T-helper 1 cell (primary cell): ENCODE data around the gene TLL2.
A peak's percentile ranks its signal among the peaks of the same experiment; 100 is the strongest.

ENCODE experiments used
- DNase-seq, 5 donors: peaks; one replicate each; pipeline ENCODE4 v3.0.0-alpha.2; 2012 to 2020

TLL2 gene

DNA sequence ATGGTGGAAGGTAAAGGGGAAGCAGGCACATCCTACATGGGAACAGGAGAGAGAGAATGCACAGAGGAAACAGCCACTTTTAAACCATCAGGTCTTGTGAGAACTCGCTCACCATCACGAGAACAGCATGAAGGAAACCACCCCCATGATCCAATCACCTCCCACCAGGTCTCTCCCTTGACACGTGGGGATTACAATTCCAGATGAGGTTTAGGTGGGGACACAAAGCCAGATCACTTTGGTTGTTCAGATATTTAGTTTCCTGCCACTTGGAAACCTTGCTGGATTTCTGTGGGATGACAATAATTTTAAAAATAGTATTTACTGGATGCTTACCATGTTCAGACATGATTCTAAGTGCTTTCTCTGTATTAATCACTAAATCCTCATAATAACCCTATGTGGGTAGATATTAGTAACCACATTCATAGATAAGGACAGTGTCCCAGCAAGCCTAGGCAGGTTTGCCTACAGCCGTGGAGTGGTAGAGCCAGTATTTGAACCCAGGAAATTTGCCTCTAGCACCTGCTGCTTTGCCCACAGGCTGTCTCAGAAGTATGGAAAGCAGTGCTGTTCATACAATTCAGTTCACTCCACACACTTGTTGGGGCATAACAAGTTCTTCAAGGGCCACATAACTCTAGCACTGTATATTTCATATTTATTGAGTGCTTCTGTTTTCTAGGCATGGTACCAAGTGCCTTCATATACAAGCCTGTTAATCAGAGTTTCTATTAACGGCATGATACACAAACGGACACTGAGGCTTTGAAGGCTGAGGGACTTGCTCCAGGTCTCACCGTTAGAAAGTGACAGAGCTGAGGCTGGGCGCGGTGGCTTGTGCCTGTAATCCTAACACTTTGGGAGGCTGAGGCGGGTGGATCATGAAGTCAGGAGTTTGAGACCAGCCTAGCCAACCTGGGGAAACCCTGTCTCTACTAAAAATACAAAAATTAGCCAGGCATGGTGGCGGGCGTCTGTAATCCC is 8.3 kb downstream of the TLL2 start:
- DNase-seq: no peak

DNA sequence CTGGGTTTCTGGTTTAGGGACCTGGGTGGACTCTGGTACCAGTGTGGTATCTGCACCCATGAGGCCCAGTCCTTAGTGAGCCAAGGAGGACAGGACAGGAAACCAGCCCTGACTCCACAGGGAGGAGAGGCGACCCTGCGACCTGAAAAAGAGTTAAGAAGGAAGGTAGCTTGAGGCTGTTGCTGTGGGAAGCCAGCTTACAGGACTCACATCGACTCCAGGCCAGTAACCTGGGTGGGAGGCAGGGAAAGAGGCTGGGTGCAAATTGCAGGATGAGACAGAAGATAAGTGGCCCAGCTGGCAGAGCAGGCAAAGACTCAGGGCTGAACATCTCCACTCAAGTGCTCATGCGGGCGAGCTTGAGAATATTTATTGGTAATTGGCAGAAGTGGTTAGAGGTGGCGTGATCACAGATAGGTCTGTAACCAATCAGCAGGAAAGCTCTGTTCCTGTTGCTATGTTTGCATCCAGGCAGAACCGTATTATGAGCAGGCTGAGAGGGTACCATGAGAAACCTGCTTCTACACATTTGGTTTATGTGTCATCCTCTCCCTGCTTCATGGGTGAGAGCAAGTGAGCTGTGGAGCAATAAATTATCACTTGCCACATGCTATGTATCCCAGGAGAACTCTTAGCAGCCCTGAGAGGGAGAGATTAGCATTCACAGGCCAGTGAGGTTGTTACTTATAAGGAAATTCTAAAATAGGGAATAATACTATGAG is 11.0 kb downstream of the TLL2 start:
- no peak for DNase-seq

DNA sequence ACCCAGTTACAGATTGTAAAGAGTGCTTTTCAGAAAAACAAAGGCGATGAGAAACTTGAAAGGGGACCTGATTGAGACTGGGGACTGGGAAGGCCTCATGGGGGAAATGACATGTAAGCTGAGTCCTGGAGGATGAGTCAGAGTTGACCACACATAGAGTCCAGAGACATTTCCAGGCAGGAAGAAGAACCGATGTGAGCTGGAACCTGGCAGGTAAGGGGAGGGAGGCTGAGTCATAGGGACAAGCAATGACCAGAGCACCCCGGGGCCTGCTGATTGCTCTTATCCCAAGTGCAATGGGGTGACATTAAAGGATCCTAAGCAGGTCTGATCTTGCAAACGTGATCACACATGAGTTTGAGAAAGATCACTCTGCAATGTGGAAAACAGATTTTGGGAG is 11.7 kb downstream of the TLL2 start:
- DNase-seq: no peak

DNA sequence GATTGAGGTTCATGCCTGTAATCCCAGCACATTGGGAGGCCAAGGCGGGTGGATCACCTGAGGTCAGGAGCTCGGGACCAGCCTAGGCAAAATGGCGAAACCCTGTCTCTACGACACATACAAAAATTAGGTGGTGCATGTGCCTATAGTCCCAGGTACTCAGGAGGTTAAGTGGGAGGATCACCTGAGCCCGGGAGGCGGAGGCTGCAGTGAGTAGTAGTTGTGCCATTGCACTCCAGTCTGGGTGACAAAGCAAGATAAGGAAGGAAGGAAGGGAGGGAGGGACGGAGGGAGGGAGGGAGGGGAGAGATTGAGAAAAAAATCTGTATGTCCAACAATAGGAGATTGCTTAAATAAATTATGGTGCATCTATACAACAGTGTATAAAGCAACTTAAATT is 13.2 kb downstream of the TLL2 start:
- DNase-seq: no peak

DNA sequence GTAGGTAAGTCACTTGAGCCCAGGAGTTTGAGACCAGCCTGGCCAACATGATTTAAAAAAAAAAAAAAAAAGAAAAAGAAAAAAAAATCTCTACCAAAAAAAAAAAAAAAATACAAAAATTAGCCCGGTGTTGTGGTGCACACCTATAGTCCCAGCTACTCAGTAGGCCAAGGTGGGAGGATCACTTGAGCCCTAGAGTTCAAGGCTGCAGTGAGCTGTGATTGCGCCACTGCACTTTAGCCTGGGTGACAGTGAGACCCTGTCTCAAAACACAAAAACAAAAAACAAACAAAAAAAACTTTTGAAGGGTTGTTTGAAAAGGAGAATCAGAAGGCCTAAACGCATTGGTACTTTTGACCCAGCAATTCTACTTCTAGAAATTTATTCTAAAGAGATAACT is 13.7 kb downstream of the TLL2 start:
- DNase-seq: no peak

DNA sequence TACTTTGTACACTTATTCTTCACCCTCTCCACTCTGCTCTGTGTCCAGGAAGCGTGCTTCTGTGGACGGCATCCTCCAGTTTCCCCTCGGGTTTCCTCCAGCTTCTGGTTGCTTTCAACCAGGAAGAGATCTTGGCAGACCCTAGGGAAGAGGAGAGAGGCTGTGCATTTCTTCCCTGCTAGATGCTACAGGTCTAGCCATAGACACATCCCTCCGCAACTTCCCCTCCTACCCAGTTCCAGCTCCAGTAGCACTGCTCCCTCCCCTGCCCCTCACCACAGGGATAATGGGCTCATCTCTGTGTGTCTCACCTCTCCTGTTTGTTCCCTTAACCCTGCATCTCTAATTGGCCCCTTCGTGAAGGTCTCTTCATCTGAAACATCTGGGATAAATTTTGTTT is 16.3 kb downstream of the TLL2 start:
- DNase-seq: no peak

DNA sequence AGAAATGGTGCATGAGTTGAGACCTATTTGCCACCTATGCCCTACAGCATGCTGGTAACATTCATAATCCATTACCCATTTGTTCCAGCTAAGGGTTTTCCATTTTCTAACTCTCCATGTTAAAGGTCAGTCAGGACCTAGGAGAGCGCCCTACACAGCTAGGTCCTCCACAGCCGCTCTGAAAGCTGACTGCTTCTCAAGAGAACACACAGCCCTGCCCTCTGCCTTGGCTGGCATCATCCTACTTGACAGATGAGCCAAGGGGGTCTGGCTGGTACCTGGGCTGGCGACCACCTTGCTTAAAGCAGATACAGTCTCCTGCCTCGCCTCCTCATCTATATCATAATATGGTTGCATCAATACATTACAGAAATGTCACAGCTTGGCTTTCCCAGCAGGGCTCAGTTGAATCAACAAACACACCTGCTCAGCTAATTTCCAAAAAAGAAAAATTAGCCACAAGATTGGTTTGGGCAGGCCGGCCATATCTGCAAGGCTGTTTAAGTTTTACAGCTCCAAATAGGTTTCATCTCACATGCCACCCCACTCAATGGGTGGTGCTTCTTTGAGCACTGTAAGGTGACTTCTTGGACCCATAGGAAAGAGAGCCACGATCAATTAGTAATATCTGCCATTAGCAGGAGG is 17.3 kb downstream of the TLL2 start:
- no peak for DNase-seq

DNA sequence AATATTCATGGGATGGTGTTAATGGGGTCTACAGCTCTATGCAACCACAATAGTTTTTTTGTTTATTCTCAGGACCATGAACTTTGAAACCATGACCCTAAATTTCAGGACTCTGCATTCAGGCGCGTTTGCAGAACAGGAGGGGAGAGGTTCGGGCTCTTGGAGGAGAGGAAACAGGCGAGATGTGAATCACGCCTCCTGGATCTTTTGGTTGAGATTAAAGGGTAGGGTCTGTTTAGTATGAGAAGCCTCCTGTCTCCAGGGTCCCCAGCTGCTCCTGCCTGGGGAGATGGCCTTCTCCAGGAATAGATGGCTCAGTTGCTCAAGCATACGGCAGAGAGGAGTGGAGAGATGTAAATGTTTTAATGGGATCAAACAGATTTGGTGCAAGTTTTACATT is 18.2 kb downstream of the TLL2 start:
- DNase-seq: no peak

DNA sequence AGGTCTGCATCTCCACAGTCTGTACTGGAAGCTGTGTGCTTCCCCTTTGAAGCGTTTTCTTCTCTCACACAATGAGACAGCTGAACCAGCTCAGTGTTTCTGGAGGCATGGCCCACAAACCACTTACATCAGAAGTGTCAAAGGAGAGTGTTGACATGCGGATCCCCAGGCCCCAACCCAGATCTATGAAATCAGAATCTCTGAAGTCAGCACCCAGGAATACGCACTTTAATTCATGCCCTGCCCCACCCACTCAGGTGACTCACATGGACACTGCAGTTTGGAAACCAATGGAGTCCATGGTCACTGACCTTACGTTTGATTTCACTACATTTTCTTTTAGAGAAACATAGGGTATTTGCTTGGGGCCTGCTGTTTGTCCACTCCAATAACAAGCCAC is 19.0 kb downstream of the TLL2 start:
- no peak for DNase-seq

DNA sequence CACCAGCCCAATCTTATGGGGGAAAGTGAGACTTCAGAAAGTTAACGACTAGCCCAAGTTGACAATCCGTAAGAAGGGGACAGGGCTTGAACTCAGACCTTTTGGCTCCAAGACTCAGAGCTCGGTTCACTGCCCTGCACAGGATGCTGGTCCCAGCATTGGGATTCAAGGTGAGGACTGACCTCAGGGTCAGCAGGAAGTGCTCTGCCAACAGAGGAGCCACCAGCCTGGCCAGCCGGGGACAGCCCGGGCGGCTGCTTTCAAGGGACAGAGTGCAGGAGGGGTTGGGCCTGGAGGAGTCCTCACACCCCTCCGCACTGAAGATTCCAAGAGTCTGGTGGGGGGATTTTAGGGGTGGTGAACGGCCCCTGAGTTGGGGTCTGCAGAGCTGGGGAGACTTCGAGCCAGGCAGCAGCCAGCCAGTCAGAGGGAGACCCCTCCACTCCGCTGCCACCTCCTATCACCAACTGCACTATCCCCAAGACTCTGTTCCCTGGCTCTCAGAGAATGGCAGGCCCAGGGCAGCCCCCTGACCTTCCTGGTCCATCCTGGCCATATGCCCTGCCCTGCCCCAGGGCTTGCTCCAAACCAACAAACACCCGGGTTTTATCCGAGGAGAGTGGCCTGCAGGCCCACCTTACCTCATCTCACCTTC is 19.7 kb downstream of the TLL2 start:
- DNase-seq: no peak

DNA sequence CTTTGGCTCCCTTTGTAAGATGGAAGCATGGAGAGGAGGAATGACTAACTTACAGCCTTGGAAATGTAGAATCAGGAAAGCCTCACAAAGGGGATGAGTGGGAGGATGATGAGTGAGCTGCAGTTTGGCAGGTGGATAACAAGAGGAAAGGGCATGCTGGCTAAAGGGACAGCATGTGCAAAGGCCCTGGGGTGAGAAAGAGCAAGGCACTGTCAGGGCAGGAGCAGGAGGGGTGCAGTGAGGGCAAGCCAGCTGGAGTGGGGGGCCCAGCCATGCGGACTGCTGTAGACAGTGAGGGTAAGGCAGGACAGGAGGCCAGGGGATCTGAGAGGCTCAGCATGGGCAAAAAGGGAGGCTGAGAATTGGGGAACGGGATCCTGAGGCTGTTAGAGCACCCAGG is 20.5 kb downstream of the TLL2 start:
- no peak for DNase-seq

DNA sequence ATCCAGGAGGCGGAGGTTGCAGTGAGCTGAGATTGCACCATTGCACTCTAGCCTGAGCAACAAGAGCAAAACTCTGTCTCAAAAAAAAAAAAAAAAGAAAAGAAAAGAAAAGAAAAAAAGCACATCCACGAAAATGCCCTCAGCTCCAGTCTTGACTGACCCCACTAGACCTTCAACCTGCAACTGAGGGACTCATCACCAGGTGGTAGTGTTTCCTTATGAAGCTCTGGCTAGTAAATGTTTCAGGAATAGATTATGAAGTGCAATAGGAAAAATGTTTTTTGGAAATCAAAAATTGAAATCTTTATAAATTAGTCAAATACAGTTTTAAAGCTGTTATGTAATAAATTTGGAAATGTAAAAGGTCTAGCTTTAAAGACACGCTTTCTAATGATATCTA is 22.4 kb downstream of the TLL2 start:
- DNase-seq: no peak

DNA sequence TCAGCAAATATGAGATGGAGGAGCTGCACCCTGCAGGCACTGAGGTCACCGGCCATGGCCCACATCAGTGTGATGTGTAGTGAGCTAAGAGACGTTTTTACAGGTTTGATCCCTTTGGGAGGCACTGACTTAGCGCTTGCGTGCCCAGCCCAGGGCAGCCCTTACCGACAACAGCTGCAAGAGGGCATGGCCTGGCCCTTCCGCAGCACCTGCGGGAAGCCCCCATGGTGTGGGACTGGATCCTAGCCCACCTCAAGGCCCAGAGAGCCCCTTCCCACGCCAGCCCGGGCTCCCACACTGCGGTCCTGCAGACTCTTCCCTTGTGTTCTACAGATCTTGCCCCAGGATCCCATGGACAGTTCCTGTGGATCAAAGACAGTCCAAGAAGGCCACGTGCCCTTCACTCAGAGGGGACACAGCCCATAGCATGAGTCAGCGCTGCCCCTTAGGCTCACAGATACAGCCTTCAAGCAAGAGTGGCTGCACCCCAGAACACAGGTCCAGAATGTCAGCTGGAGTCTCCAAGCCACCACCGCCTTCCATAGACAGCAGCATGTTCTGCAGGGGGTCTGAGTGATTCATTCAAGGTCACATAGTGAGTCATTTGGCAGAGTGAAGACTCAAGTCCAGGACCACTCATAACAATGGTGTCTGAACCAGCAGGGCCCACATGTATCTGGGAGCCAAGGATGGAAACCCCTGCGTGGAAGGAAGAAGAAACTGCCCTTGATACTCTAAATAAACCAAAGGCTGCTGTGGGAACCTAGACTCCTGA is 25.4 kb downstream of the TLL2 start:
- no peak for DNase-seq

DNA sequence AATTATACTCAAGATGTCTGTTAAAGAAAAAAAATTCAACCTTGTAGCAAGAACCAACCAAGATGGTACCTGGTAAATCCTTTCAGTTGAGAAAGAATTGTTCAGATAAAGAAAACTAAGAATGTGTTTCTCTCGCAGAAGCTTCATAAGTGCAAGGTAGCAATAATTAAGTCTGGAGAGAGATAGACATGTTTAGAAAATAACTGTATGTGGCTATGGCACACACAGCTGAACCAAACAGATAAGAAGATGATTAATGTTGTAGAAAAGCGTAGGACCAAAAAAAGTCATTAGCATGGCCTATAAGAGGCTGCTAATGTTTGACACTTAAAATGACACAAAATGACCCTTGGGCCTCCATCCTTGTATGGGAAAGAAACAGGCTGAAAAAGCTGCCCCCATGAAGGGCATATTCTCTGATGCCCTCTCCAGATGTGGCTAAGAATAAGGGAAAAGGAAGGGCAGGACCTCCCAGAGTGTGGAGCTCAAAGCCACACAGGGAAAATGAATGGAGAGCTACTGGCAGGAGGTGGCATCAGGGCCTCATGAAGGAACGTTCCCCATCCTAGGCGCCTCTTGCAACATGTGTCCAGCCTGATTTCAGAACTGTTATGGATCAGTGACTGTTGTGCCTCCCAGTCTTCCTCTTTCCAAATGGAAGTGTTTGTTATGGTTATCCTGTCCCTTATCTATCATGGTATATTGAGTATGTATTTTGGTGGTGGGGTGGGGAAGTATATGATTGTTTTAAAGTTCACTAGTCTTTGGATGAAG is 30.7 kb downstream of the TLL2 start:
- DNase-seq: no peak

DNA sequence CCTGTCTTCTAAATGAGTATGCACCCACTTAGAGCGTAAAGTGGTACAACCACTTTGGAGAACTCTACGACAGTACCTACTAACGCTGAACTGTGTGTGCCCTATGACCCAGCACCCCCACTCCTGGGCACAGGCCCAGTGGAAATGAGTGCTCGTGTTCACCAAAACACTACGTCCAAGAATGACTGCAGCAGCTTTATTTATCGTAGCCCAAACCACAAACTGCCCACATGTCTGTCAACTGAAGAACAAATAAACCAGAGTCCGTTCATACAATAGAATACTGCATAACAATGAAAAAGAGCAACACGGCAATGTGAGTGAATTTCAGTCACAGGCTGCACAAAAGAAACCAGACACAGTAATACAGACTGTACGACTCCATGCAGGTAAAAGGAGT is 35.4 kb downstream of the TLL2 start:
- DNase-seq: no peak

DNA sequence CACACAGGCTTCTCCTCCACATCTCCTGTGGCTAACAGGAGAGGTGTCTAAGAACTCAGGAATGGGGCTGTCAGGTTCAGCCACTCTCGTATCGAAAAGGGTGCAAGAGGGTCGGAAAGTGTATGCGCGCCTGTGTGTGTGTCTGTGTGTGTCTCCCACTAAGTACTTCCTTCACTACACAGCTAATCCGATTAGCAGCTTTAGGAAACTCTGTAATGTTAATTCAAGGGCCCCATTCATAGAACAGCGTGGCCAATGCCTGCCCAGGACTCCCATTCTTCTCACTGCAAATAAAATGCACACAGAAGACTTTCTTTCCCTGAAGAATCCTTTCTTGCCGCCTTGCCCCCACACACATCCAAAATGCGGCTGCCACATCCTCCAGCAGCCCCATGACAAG is 39.9 kb downstream of the TLL2 start:
- DNase-seq: no peak

DNA sequence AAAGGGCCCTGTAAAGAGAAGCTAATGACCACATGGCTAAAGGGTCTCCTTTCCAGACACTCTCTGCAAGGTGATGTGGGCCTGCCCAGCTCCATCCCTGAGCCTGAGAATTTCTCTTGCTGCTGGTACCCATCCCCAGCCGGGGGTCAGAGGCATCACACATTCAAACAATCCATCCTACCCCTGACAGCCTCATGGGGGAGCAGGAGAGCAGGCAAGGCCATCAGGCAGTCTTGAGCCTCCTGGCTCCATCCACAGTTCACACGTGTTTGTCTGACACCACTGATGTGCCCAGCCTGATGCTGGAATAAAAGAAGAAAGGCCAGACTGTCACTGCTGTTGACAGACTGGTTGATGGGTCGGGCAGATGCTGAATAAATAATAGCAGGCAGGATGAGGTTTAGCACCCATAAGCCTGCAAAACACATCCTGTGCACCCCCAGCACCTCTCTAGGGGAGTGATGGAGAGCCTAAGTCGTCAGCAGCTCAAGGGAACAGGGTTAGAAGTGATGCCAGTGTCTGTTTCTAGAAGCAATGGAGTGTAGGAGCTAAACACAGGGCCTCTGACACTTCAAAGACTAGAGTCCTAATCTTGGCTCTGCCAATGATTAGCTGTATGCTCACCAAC is 43.5 kb downstream of the TLL2 start:
- peak in 1 of 5 donors; percentile 21 for DNase-seq

DNA sequence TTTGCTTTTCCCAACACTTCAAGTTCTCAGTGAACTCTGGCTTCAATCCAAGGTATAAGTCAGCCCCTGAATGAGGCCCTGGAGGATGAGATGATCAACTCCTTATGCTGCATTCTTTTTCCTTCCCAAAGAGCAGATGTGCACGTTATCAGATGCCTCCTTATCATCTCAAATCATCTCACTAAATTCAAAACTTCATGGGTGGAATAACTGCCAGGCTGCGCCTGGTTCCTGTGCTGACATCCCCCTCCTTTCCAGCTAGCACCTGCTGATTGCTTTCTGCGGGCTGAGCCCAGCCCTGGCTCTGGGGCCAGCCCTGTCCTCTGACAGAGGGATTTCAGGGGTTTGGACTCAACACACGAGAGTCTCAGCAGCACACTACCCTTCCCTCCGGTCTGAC is 44.9 kb downstream of the TLL2 start:
- DNase-seq: no peak

DNA sequence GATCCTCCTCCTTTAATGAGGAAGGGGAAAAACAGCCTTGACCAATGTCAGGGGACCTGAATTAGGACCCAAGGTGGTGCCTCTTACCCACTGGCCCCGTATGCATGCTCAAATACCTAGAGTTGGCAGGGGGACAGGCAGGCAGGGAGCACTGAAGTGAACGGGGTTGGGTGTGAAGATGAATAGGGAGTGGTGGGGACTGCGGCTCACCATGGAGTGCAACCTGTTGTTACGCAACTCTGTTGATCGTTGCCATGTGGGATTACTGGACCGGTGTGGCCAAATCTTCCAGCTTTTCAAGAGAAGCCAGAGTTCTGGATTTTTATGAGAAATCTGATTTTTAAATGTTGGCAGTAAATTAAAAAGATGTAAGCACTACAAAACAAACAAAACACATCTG is 48.1 kb downstream of the TLL2 start:
- no peak for DNase-seq

DNA sequence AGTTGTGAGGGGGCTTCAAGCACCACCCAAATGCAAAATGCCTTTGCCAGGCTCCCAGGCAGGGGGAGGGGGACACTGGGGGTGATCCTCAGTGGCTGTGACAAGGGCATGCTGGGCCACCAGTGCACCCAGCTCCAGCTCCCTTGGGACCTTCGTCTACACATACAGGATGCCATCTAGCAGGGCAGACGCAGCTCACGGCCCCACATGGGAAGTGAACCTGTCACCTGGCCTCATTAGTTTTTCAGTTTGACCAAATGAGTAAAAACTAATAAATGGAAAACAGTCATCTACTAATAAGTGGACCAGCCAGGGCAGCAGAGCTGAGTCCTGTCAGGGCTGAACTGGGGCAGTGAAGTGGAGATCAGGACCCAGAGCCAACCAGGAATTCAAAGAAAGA is 50.2 kb downstream of the TLL2 start:
- DNase-seq: no peak

DNA sequence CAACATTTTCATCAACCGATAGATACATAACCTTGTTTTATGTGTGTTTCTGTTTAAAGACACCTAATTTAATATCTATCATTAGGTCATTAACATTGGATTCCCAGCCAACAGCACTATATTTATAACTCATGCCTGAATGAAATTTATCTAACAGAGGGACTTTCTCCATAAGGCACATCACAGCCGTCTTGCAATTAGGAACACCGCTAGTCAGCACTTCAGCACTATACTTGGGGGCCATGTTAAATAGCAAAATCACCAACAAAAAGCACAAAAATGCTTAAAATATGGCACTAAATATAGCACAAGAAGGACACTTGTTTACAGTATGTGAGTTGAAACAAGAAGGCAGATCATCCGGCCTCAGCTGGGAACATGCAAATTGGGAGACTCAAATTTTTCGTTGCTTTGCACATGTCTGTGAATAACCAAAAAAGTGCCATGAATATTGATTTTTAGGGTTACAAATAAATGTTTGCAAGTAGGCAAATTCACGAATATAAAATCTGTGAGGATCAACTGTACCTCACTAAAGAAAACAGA is 51.0 kb downstream of the TLL2 start:
- DNase-seq: no peak
